Neuronal stem cell (in vitro differentiated cells): ENCODE measurements around the gene SAMD4A.
A peak's percentile ranks its signal among the peaks of the same experiment; 100 is the strongest.

Experiments used
- DNase-seq: peaks from one replicate; pipeline ENCODE4 v3.0.0-alpha.2; 2013; ENCODE audit warnings: low spot score
- H2AFZ ChIP-seq: one replicate; pipeline ENCODE4 v1.6.1; 2013; ENCODE audit warnings: mild to moderate bottlenecking, low read length, inconsistent platforms
- H2AK5ac ChIP-seq: 2 replicates; pipeline ENCODE4 v1.6.1; 2013; ENCODE audit warnings: low read depth, mild to moderate bottlenecking, inconsistent platforms, low read length, moderate library complexity, mixed read lengths
- H2BK120ac ChIP-seq: 2 replicates; pipeline ENCODE4 v1.6.1; 2013; ENCODE audit warnings: low read depth, mild to moderate bottlenecking, inconsistent platforms, low read length, moderate library complexity, mixed read lengths
- H2BK12ac ChIP-seq: one replicate; pipeline ENCODE4 v1.6.1; 2013; ENCODE audit warnings: low read length, inconsistent platforms
- H2BK15ac ChIP-seq: 2 replicates; pipeline ENCODE4 v1.6.1; 2013; ENCODE audit warnings: mild to moderate bottlenecking, low read length, inconsistent platforms, mixed read lengths
- H2BK5ac ChIP-seq: one replicate; pipeline ENCODE4 v1.6.1; 2013; ENCODE audit warnings: inconsistent platforms, mild to moderate bottlenecking, low read length, moderate library complexity
- H3K14ac ChIP-seq: one replicate; pipeline ENCODE4 v1.6.1; 2013; ENCODE audit warnings: low read length, inconsistent platforms
- H3K18ac ChIP-seq: 2 replicates; pipeline ENCODE4 v1.6.1; 2013; ENCODE audit warnings: low read length, inconsistent platforms
- H3K23ac ChIP-seq: 2 replicates; pipeline ENCODE4 v1.6.1; 2013; ENCODE audit warnings: low read depth, mild to moderate bottlenecking, mixed read lengths, low read length, inconsistent platforms; ENCODE audit not compliant: poor library complexity
- H3K27ac ChIP-seq: replicated peaks from 3 replicates; pipeline ENCODE4 v1.5.1; 2013; ENCODE audit warnings: low read length, inconsistent platforms
- H3K27me3 ChIP-seq, 3 experiments: 2 replicates each; pipeline ENCODE4 v1.6.1; 2013; ENCODE audit warnings: low read length in 3 of 3, mild to moderate bottlenecking in 2 of 3, inconsistent platforms in 1 of 3, low read depth in 1 of 3, mixed read lengths in 1 of 3, moderate library complexity in 1 of 3; ENCODE audit not compliant: control insufficient read depth in 3 of 3, insufficient read depth in 3 of 3
- H3K36me3 ChIP-seq, 2 donors: replicated peaks in 1 of 2; 2 replicates each; pipeline ENCODE4 v1.6.1; 2013; ENCODE audit warnings: low read length in 2 of 2; ENCODE audit not compliant: control insufficient read depth in 2 of 2, insufficient read depth in 2 of 2
- H3K4ac ChIP-seq: 2 replicates; pipeline ENCODE4 v1.6.1; 2013; ENCODE audit warnings: inconsistent platforms, mild to moderate bottlenecking, low read length, moderate library complexity
- H3K4me1 ChIP-seq, 2 donors: 1 replicate in 1 of 2; 2 replicates in 1 of 2; pipeline ENCODE4 v1.6.1; 2013; ENCODE audit warnings: low read length in 2 of 2, low read depth in 1 of 2; ENCODE audit not compliant: control insufficient read depth in 2 of 2, insufficient read depth in 1 of 2
- H3K4me2 ChIP-seq: one replicate; pipeline ENCODE4 v1.6.1; 2013; ENCODE audit warnings: mild to moderate bottlenecking, low read length, inconsistent platforms; ENCODE audit not compliant: insufficient read depth, poor library complexity, severe bottlenecking
- H3K4me3 ChIP-seq, 2 donors: 2 replicates each; pipeline ENCODE4 v1.5.1; 2013; ENCODE audit warnings: low read length in 2 of 2, mild to moderate bottlenecking in 2 of 2, inconsistent platforms in 1 of 2, moderate library complexity in 1 of 2
- H3K79me1 ChIP-seq: one replicate; pipeline ENCODE4 v1.6.1; 2013; ENCODE audit warnings: low read depth, mild to moderate bottlenecking, inconsistent platforms, low read length, moderate library complexity
- H3K9ac ChIP-seq: one replicate; pipeline ENCODE4 v1.6.1; 2013; ENCODE audit warnings: mild to moderate bottlenecking, low read depth, low read length, inconsistent platforms; ENCODE audit not compliant: poor library complexity
- H3K9me3 ChIP-seq, 2 donors: replicated peaks in 1 of 2; 2 replicates each; pipeline versions ENCODE3 to v1.6.1; 2013; ENCODE audit warnings: low read length in 2 of 2, mild to moderate bottlenecking in 2 of 2, inconsistent platforms in 1 of 2, low read depth in 1 of 2, mixed read lengths in 1 of 2, moderate library complexity in 1 of 2; ENCODE audit not compliant: control insufficient read depth in 2 of 2, insufficient read depth in 1 of 2
- H4K8ac ChIP-seq: one replicate; pipeline ENCODE4 v1.6.1; 2013; ENCODE audit warnings: low read depth, mild to moderate bottlenecking, inconsistent platforms, low read length, moderate library complexity
- H4K91ac ChIP-seq: one replicate; pipeline ENCODE4 v1.6.1; 2013; ENCODE audit warnings: low read length, low read depth, mild to moderate bottlenecking, inconsistent platforms; ENCODE audit not compliant: poor library complexity
- WGBS, 2 donors: extraction: QIAGEN DNeasy Blood & Tissue Kit; methylation state at CpG; one replicate each; pipeline ENCODE4 v1.1.7; 2013; ENCODE audit warnings: missing lambda C conversion rate in 2 of 2, mixed read lengths in 1 of 2; ENCODE audit not compliant: insufficient read length in 2 of 2, insufficient replicate concordance in 1 of 2; ENCODE audit errors: extremely low coverage in 2 of 2; 5-methylcytosine and 5-hydroxymethylcytosine counted together

SAMD4A gene

DNA sequence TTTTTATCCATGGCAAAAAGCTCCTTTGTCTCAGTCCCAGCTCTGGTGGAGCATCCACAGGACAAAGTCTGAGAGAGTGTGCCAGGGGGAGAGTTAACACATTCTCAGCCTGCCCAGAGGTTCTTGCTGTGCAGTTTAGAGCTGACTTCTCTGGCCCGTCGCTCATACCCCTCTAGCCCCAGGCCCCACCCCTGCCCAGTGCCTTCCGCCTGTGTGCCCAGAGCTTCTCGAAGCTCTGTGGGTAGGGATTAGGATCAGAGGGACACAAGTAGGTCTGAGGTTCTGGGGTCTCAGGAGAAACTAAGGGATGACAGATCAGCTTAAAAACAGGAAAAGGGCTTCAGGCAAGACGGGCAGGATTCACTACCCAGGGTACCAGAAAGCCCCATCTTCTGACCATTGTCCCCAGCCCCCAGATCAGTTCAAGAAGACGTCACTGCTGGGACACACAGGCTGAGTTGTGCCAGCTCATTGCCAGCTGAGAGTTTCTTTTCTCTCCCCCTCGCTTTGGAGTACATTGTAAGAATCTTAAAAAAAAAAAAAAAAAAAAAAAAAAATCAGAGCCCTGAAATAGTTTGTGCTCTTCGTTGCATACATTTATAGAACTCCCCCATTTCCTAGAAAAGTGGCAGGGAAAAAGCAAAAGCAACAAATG, 208.7 kb downstream of the SAMD4A start:
- no peak overlapping the region for H3K14ac ChIP-seq
- H2BK12ac ChIP-seq, result no peak overlapping the region
- H3K27ac ChIP-seq, result no peak overlapping the region
- no CpG with 5 or more reads among the region's 8 CpGs for WGBS, 2 donors
- H2AK5ac ChIP-seq, result no peak overlapping the region
- H3K27me3 ChIP-seq, result no peaks in the 10 kb centered on the region
- no peak overlapping the region for H3K4me2 ChIP-seq
- H2BK5ac ChIP-seq, result no peak overlapping the region
- H3K23ac ChIP-seq, result no peak overlapping the region
- no peak overlapping the region for H2AFZ ChIP-seq
- H3K36me3 ChIP-seq, result peaks cover 6 to 79% of the 10 kb centered on the region in 2 donors
- no peaks in the 10 kb centered on the region for H3K9me3 ChIP-seq
- no peak overlapping the region for H3K9ac ChIP-seq
- no peak overlapping the region for H2BK120ac ChIP-seq
- H4K8ac ChIP-seq, result no peak overlapping the region
- H2BK15ac ChIP-seq, result no peak overlapping the region
- DNase-seq, result no peak
- H3K4me1 ChIP-seq, result peaks cover 7 to 11% of the 10 kb centered on the region in 2 donors
- H3K79me1 ChIP-seq, result no peaks in the 10 kb centered on the region
- H3K4ac ChIP-seq, result no peak overlapping the region
- no peak overlapping the region for H3K4me3 ChIP-seq
- no peak overlapping the region for H3K18ac ChIP-seq
- H4K91ac ChIP-seq, result no peak overlapping the region

DNA sequence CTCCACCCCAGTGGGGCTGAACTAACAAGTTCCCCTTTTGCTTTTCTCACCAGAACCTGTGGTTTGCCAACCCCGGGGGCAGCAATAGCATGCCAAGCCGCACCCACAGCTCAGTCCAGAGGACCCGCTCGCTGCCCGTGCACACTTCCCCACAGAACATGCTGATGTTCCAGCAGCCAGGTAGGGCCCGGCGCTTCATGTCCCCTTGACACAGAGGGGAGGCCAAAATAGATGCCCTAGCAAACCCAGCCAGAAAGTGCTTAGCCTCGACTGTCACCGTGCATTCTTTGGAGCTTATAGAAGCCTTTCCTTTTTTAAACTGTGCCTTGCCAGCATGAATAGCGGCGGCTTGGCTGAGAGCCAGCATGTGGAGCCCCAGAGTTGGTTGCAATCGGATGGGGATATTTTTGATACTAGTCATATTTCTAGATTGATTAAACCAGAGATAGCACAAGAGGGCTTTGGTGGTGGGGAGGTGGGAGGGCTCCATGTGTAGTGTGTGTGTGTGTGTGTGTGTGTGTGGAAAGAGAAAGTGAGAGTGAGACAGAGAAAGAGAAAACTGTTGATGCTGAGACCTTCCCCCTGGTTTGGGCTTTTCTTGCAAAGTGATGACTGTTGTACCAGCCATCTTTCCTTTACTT, 209.6 kb downstream of the SAMD4A start:
- H3K14ac ChIP-seq, result no peak overlapping the region
- H3K27me3 ChIP-seq, result no peaks in the 10 kb centered on the region
- peaks cover 6 to 78% of the 10 kb centered on the region in 2 donors for H3K36me3 ChIP-seq
- no peak overlapping the region for H2AFZ ChIP-seq
- no peak overlapping the region for H2BK120ac ChIP-seq
- no peak for DNase-seq
- H3K18ac ChIP-seq, result no peak overlapping the region
- H4K91ac ChIP-seq, result no peak overlapping the region
- H3K23ac ChIP-seq, result peak overlapping the region; percentile 18
- no peak overlapping the region for H3K4me2 ChIP-seq
- no peak overlapping the region for H2BK12ac ChIP-seq
- H3K4ac ChIP-seq, result no peak overlapping the region
- H3K9ac ChIP-seq, result no peak overlapping the region
- H3K79me1 ChIP-seq, result no peaks in the 10 kb centered on the region
- peaks cover 7 to 11% of the 10 kb centered on the region in 2 donors for H3K4me1 ChIP-seq
- no peak overlapping the region for H4K8ac ChIP-seq
- H2BK5ac ChIP-seq, result no peak overlapping the region
- H3K4me3 ChIP-seq, result no peak overlapping the region
- H2BK15ac ChIP-seq, result no peak overlapping the region
- no peaks in the 10 kb centered on the region for H3K9me3 ChIP-seq
- no peak overlapping the region for H2AK5ac ChIP-seq
- no CpG with 5 or more reads among the region's 12 CpGs for WGBS, 2 donors
- H3K27ac ChIP-seq, result no peak overlapping the region

DNA sequence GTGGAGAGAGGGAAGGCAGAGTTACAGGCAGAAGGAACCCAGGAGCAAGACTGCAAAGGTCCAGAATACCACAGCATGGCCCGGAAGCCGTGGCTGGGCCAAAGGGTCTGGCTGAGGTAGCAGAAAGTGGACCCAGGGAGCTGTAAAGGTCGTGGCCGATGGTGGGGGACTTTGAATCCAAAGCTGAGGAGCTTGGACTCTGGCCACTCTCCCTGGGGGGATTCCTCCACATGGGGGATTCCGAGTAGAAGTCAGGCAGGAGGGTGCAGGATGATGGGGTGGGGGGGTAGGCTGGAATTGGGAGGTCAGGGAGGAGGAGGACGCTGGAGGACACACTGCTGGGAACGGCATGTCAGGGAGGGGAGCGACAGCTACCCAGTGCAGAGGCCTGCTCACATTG, 210.5 kb downstream of the SAMD4A start:
- Histone ChIP-seq H3K18ac (no peak overlapping the region), H3K36me3 (peaks cover 6 to 77% of the 10 kb centered on the region in 2 donors), H2BK120ac (no peak overlapping the region), H3K27ac (no peak overlapping the region), H3K4me1 (peaks cover 7 to 9% of the 10 kb centered on the region in 2 donors), H2BK15ac (no peak overlapping the region), H2AK5ac (no peak overlapping the region), H2BK5ac (no peak overlapping the region), H3K14ac (no peak overlapping the region), H4K8ac (no peak overlapping the region), H3K9me3 (no peaks in the 10 kb centered on the region), H3K27me3 (no peaks in the 10 kb centered on the region), H3K9ac (no peak overlapping the region), H3K4me3 (no peak overlapping the region), H2AFZ (no peak overlapping the region), H4K91ac (no peak overlapping the region), H2BK12ac (no peak overlapping the region), H3K4me2 (no peak overlapping the region), H3K4ac (no peak overlapping the region), H3K23ac (no peak overlapping the region), H3K79me1 (no peaks in the 10 kb centered on the region)
- WGBS, 2 donors, result no CpG with 5 or more reads among the region's 8 CpGs
- DNase-seq, result no peak

DNA sequence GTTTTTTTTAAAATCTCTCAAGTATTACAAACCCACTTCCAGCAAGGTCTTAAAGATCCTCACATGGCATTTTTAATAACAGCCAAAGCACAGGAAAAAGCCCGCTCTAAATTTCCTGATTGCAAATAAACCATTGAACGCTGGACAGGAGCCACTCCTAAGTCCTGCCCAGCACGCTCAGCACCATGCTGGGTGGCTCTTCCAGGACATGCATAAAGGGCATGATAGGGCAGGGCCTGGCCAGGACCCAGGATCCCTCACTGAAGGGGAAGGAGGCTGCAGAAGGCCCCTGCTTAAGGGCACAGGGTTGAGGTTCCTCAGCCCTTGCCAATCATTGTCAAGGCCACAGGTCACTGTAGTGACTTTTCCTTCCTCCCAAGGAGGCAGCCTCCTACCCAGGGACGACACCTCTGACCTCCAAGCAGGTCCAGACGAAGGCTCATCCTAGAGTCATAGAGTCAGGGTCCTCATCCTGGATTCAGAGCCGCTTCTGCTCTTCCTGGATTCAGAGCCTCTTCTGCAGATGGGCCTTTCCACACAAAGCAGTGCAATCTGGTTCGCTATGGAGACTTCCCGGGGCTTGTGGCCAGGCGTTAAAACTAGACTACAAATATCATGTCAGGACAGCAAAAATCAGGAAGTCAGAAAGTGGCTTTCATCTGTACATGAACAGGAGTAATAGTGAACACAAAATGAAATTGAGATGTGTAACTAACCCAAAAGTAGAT, 211.9 kb downstream of the SAMD4A start:
- Histone ChIP-seq H3K4me1 (peaks cover 0 to 2% of the 10 kb centered on the region in 2 donors), H4K8ac (no peak overlapping the region), H3K18ac (no peak overlapping the region), H2BK120ac (no peak overlapping the region), H3K4me2 (no peak overlapping the region), H2BK5ac (no peak overlapping the region), H3K79me1 (no peaks in the 10 kb centered on the region), H3K36me3 (peaks cover 6 to 78% of the 10 kb centered on the region in 2 donors), H3K23ac (no peak overlapping the region), H3K14ac (no peak overlapping the region), H3K4ac (no peak overlapping the region), H3K27me3 (no peaks in the 10 kb centered on the region), H3K9ac (no peak overlapping the region), H3K9me3 (no peaks in the 10 kb centered on the region), H2BK12ac (no peak overlapping the region), H3K4me3 (no peak overlapping the region), H2AFZ (no peak overlapping the region), H2BK15ac (no peak overlapping the region), H2AK5ac (no peak overlapping the region), H3K27ac (no peak overlapping the region), H4K91ac (no peak overlapping the region)
- no peak for DNase-seq
- no CpG with 5 or more reads among the region's 9 CpGs for WGBS, 2 donors
